GM21717 (cell line): ENCODE measurements around the gene RAB40C.

ENCODE experiments used
- ATAC-seq: cut with Tn5 transposase; IDR thresholded peaks from one replicate; pipeline ENCODE4 v1.9.1; 2021; ENCODE audit warnings: mild to moderate bottlenecking, moderate library complexity; ENCODE audit not compliant: unreplicated experiment

Gene RAB40C

GRCh38 chr16:678209-678857, 88.5 kb downstream of the RAB40C start:
- no peak for ATAC-seq
